ENCODE data around the gene SPRR2A.
"Not testable (repeated sequence)": the region's sequence is repeated elsewhere in the genome, so short reads cannot be mapped to it uniquely, and the experiment has no call there.

Gene SPRR2A

DNA sequence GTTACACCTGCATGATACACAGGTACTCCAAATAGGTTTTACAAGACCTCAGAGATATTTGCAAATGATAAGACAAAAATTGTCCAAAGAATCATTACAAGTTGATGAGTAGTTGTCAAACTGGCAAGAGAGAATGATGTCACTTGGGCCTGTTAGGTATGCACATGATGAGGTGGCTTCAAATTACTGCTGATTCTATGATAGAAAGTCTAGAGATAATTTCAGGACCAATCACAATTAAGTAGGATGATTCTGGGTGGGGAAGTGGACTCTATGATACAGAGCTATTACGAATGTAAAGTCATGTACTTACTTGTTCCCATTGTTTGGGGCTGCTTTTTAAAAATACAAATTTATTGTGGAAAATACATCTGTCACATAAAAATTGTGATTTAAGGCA, 31.5 kb downstream of the SPRR2A start:
- DNase-seq (ENCODE audit: low read depth): no peak
- no peak for TF ChIP-seq CTCF (IDR thresholded peaks at IDR 0.05; ENCODE audit: low read depth, low read length, missing control alignments)
- H3K4me3 ChIP-seq (ENCODE audit: low read depth, low read length): no peak overlapping the region

DNA sequence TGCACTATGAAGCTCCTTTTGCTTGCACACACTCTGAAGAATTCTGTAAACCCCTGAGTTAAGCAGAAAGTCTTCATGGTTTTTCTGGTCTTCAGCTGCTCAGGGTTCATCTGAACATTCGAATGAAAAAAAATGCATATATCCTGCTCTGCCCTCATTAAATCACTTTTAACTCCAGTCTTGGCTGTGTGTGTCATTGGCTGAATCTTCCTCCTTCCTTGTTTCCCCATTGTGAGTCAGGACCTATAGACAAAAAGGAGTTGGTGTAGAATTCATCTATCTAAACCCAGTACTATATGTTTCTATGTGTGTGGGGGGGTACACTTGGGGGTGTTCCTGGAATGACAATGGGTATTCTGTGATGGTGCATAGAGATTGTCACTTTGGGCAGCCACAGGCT, 32.9 kb downstream of the SPRR2A start:
- no peak for DNase-seq (ENCODE audit: low read depth)

GRCh38 chr1:153023109-153023508, 34.2 kb downstream of the SPRR2A start:
- no peak overlapping the region for H3K4me3 ChIP-seq (ENCODE audit: low read depth, low read length)
- TF ChIP-seq CTCF (IDR thresholded peaks at IDR 0.05; ENCODE audit: low read depth, low read length, missing control alignments): no peak
- no peak for DNase-seq (ENCODE audit: low read depth)

More for the DNA sequence above, 32.9 kb downstream of the SPRR2A start:
- TF ChIP-seq CTCF (IDR thresholded peaks at IDR 0.05; ENCODE audit: low read depth, low read length, missing control alignments): no peak
- H3K4me3 ChIP-seq (ENCODE audit: low read depth, low read length): no peak overlapping the region

DNA sequence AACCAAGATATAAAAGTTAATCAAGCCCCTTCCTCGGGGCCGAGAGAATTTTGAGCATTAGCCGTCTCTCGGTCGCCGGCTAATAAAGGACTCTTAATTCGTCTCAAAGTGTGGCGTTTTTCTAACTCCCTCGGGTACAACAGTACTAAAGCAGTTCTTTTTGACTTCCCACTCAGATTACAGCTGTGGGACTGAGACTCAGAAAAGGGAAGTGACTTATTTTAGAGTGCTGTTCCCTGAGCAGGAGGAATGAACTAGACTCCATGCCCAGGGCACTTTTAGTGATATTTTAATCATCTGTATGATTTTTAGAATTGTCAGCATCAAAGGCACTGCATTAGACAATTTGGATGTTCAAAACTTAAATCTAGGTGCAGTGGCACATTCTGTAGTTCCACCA, 35.0 kb downstream of the SPRR2A start:
- DNase-seq (ENCODE audit: low read depth); H3K4me3 ChIP-seq (ENCODE audit: low read depth, low read length): not testable (repeated sequence)

GRCh38 chr1:153021829-153022228, 35.5 kb downstream of the SPRR2A start:
- DNase-seq (ENCODE audit: low read depth); H3K4me3 ChIP-seq (ENCODE audit: low read depth, low read length): not testable (repeated sequence)

- not testable (repeated sequence) for H3K4me3 ChIP-seq (ENCODE audit: low read depth, low read length); DNase-seq (ENCODE audit: low read depth)
Measured at GRCh38 chr1:153011235-153011758, 46.0 kb downstream of the SPRR2A start.

All from GM12864 (cell line).